Measurements from ENCODE around the gene STX17.

The STX17 gene

DNA sequence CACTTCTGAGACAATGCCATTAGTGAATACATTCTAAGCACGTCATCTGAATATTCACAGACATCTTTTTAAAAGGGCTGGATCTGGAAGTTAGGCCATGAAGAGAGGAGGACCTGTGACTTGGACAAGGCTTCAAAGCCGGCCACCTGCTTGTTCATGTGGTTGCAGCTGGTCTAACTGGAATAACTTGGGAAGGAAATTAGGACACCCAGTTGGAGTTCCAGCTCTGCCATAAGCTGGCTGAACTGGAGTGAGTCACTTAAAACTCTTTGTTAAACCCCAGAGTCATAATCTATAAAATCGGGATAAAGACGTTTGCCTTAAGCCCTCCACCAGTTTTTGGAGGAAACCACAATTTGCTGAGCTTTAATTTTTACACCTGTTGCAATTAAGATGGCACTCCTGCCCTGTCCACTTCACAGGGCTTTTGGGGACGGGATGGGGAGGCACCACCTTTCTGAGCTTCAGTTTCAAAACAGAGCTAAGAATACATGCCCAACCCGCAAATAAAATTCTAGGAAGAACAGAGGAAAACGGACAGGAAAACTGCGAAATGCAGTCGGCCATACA lies 536 bp upstream of the STX17 start:
- in situ Hi-C loops (cut with HindIII; ENCODE audit: low sequenced_read_pairs): no loop called here

DNA sequence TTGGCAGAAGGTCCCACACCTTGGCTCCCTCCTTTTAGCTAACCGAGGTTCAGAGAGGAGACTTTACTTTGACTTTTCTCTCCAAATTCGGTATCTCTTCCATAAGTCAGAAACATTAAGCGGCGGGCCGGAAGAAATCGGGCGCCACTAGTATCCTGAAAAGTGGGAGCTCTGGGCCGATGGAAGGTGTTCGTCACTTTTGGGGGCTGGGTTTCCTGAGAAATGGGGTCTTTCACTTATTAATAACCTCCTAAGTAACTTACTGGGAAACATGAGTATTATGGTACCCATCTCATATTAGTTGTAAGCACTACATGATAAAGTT lies 716 bp downstream of the STX17 start:
- in situ Hi-C loops (cut with HindIII; ENCODE audit: low sequenced_read_pairs): no loop called here

DNA sequence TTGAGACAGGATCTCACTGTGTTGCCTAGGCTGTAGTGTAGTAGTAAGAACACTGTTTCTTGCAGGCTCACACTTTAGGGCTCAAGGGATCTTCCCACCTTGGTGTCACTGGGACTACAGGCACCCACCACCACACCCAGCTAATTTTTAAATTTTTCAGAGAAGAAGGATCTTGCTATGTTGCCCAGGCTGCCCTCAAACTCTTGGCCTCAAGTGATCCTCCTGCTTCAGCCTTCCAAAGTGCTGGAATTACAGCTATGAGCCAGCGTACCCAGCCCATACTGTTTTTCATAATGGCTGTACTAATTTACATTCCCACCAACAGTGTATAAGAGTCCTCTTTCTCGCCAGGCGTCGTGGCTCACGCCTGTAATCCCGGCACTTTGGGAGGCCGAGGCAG lies 5.1 kb downstream of the STX17 start:
- in situ Hi-C loops (cut with HindIII; ENCODE audit: low sequenced_read_pairs): no loop called here

- in situ Hi-C loops (cut with HindIII; ENCODE audit: low sequenced_read_pairs): no loop called here
Observed at GRCh38 chr9:99916650-99917049, 10.2 kb downstream of the STX17 start.

GRCh38 chr9:99918134-99918533 lies 11.7 kb downstream of the STX17 start:
- in situ Hi-C loops (cut with HindIII; ENCODE audit: low sequenced_read_pairs): no loop called here

- in situ Hi-C loops (cut with HindIII; ENCODE audit: low sequenced_read_pairs): no loop called here
Observed at GRCh38 chr9:99919930-99920329, 13.5 kb downstream of the STX17 start.

- in situ Hi-C loops (cut with HindIII; ENCODE audit: low sequenced_read_pairs): no loop called here
Observed at GRCh38 chr9:99921875-99922710, 15.6 kb downstream of the STX17 start.

- in situ Hi-C loops (cut with HindIII; ENCODE audit: low sequenced_read_pairs): no loop called here
Observed at GRCh38 chr9:99922711-99923030, 16.2 kb downstream of the STX17 start.

- in situ Hi-C loops (cut with HindIII; ENCODE audit: low sequenced_read_pairs): no loop called here
Observed at GRCh38 chr9:99925541-99925940, 19.1 kb downstream of the STX17 start.

- in situ Hi-C loops (cut with HindIII; ENCODE audit: low sequenced_read_pairs): no loop called here
Observed at GRCh38 chr9:99929652-99930051, 23.2 kb downstream of the STX17 start.

DNA sequence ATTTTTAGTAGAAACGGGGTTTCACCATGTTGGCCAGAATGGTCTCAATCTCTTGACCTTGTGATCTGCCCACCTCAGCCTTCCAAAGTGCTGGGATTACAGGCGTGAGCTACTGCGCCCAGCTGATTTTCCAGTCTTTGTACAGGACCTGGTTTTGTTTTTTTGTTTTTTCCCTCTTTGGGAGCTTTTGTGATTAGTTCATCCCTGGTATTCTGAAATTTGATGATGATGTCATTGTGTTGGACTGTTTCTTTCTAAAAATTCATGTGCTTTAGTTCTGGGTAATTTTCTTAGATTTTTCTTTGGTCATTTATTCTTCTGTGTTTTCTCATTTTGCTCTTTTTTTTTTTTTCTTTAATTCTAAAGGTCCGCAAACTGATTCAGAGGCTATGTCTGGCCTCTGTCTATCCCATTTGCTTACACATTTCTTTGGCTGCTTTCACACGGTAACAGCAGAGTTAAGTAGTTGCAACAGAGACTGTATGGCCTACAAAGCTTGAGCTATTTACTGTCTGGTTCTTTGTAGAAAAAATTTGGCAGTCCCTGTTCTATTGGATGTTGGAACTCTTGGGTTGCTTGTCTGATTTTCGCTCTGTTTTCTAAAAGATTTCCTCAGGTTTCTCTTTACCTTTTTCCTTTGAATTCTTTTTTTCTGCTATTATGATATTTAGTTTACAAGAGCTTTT lies 24.8 kb downstream of the STX17 start:
- in situ Hi-C loops (cut with HindIII; ENCODE audit: low sequenced_read_pairs): no loop called here

DNA sequence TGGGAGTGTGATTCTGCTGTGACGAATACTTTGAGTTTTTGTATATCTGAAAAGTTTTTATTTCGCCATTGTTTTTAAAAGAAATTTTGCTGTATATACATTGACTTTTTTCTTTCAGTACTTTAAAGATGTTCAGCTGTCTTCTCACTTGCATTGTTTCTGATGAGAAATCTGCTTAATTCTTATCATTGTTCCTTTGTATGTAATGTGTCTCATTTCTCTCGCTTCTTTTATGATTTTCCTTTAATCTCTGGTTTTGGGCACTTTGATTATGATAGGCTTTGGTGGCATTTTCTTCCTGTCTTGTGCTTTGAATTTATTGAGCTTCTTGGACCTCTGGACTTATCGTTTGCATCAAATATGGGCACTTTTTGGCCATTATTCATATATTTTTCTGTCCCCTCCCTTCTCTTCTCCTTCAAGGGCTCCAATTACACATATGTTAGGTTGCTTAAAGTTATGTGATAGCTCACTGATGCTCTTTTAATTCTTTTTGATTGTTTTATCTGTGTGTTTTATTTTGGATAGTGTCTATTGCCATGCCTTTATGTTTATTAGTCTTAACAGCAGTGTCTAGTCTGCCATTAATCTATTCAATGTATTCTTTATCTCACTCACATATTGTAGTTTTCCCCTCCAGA lies 30.6 kb downstream of the STX17 start:
- in situ Hi-C loops (cut with HindIII; ENCODE audit: low sequenced_read_pairs): no loop called here

GRCh38 chr9:99947395-99947794 lies 40.9 kb downstream of the STX17 start:
- in situ Hi-C loops (cut with HindIII; ENCODE audit: low sequenced_read_pairs): no loop called here

GRCh38 chr9:99948482-99948881 lies 42.0 kb downstream of the STX17 start:
- in situ Hi-C loops (cut with HindIII; ENCODE audit: low sequenced_read_pairs): no loop called here

DNA sequence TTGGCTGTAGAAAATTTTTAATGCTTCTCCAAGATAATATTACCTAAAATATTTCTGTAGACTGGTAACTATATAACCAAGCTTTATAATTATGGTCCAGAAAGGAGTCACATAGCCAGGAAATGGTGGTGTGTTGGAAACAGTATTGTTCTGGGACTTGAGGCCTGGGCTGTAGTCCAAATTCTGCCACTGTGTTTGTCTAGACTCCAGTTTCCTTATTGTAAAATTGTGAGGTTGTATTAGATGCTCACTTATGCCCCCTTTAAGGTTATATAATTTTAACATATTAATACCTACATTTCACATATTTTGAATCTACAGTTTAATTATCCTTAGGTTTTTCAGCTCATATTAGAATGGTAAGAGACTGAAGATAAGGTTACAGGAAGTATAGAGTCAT lies 42.4 kb downstream of the STX17 start:
- in situ Hi-C loops (cut with HindIII; ENCODE audit: low sequenced_read_pairs): no loop called here

GRCh38 chr9:99953861-99954507 lies 47.5 kb downstream of the STX17 start:
- in situ Hi-C loops (cut with HindIII; ENCODE audit: low sequenced_read_pairs): no loop called here

DNA sequence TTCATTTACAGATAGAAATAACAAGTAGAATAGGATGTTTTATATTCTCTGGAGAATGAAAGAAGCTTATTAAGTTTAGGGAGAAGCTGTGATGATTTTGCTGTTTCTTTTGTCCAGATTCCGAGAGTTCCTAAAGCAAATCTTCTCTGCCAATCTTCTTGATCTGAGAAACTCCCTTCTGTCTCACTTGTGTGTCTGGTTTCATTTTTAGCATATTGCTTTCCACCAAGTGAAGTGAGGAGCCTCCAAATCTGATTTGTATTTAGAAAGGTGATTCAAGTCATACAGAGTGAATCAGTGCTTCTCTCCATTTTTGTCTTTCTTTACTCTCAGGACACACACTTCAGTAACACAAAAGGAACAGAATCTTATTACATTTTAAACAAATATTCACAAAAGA lies 48.4 kb downstream of the STX17 start:
- in situ Hi-C loops (cut with HindIII; ENCODE audit: low sequenced_read_pairs): no loop called here

- in situ Hi-C loops (cut with HindIII; ENCODE audit: low sequenced_read_pairs): no loop called here
Observed at GRCh38 chr9:99955606-99956005, 49.2 kb downstream of the STX17 start.

GRCh38 chr9:99962680-99963261 lies 56.3 kb downstream of the STX17 start:
- in situ Hi-C loops (cut with HindIII; ENCODE audit: low sequenced_read_pairs): no loop called here

DNA sequence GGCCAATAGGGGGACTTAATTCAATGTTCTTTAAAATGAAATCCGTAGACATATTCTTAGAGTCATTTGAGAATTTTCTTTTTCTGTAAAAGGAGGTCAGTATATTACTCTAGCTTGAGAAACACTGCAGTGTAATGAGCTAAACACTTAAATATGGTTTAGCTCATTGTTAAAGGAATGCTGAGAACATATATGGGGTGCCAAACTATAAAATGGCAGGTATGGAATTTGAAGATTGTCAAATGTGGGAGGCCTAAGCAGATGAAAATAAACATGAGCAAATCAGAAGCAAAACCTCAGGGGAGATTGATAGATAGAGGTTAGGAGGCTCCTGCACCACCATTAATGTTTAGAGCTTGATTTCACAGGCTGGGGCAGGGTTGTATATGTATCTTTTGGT lies 57.9 kb downstream of the STX17 start:
- in situ Hi-C loops (cut with HindIII; ENCODE audit: low sequenced_read_pairs): no loop called here

- in situ Hi-C loops (cut with HindIII; ENCODE audit: low sequenced_read_pairs): no loop called here
Observed at GRCh38 chr9:99966001-99966400, 59.5 kb downstream of the STX17 start.
